Vagina (tissue), 2 donors: ENCODE data around the gene FEM1B.

ENCODE experiments used
- CTCF ChIP-seq, 3 experiments: fragments of 450-650 bp in 2 of 3; fragments of 200-600 bp in 1 of 3; sonication (generic) in 1 of 3; IDR thresholded peaks; one replicate each; pipeline ENCODE4 v1.5.1; 2017 to 2019; ENCODE audit warnings: antibody characterized with exemption in 3 of 3, mild to moderate bottlenecking in 2 of 3, moderate library complexity in 2 of 3
- POLR2A ChIP-seq, 2 donors: fragments of 450-650 bp; IDR thresholded peaks; one replicate each; pipeline ENCODE4 v1.6.1; 2017; ENCODE audit warnings: antibody characterized with exemption in 2 of 2, mild to moderate bottlenecking in 2 of 2, moderate library complexity in 2 of 2

DNA sequence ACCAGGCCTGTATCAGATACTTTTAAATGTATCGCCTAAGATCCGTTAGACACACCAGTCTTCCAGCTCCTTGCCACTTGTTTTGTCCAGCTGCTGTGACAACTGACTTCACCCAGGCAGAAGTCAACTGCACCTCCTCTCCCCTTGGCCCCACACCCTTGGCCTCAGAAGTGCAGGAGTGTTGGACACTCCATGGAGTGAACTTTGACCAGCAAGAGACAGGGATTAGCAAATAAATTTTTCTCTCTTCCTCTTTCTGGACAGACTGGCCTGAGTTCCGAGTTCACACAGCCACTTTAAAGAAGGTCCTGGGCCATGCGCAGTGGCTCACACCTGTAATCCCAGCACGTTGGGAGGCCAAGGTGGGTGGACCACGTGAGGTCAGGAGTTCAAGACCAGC is 45.1 kb upstream of the FEM1B start:
- TF ChIP-seq CTCF (IDR thresholded peaks at IDR 0.05) (no peak), POLR2A (IDR thresholded peaks at IDR 0.05) (no peak)
